Type B pancreatic cell (in vitro differentiated cells): ENCODE results near the gene NCAM1. TPM values are rescaled to one million over a fixed set of nuclear protein-coding genes. Genes with fewer than 3 reads are reported as not detected.

Source experiments
- DNase-seq: peaks from one replicate; pipeline ENCODE4 v3.0.0; 2021; ENCODE audit warnings: mixed read lengths; ENCODE audit not compliant: unreplicated experiment; ENCODE audit errors: extremely low spot score
- H3K27ac Mint-ChIP-seq: 2 replicates; pipeline ENCODE4 v1.8.0; 2021; ENCODE audit warnings: mild to moderate bottlenecking, mixed read lengths
- H3K27me3 Mint-ChIP-seq: 2 replicates; pipeline ENCODE4 v1.8.0; 2021; ENCODE audit warnings: mixed read lengths
- H3K36me3 Mint-ChIP-seq: 2 replicates; pipeline ENCODE4 v1.8.0; 2021; ENCODE audit warnings: mixed read lengths
- H3K4me1 Mint-ChIP-seq: one replicate; pipeline ENCODE4 v1.8.0; 2021; ENCODE audit warnings: mixed read lengths; ENCODE audit not compliant: unreplicated experiment
- H3K4me3 Mint-ChIP-seq: 2 replicates; pipeline ENCODE4 v1.8.0; 2021; ENCODE audit warnings: mild to moderate bottlenecking, mixed read lengths
- H3K9me3 Mint-ChIP-seq: 2 replicates; pipeline ENCODE4 v1.8.0; 2021; ENCODE audit warnings: mixed read lengths
- CTCF ChIP-seq: fragments of 200-600 bp; sonication (generic); conservative IDR thresholded peaks from 2 replicates; pipeline ENCODE4 v1.5.0; 2021; ENCODE audit warnings: antibody characterized with exemption, mild to moderate bottlenecking
- total RNA-seq: library from RNA; stranded (reverse); gene quantifications from 2 replicates; pipeline ENCODE4 v1.2.1, GENCODE V29; 2021; ENCODE audit warnings: low replicate concordance

Gene NCAM1
- total RNA-seq, 1 donor from 2014 or later: 106 TPM

- Mint-ChIP-seq H3K4me1 (peaks cover 11% of the 10 kb centered on the region), H3K36me3 (no peaks in the 10 kb centered on the region), H3K27ac (no peak overlapping the region)
These were observed 14.4 kb upstream of the NCAM1 start for GRCh38 chr11:112946866-112947265.

GRCh38 chr11:112949781-112950575 lies 11.2 kb upstream of the NCAM1 start:
- Mint-ChIP-seq H3K36me3 (no peaks in the 10 kb centered on the region), H3K9me3 (peaks cover 7% of the 10 kb centered on the region), H3K4me1 (peaks cover 6% of the 10 kb centered on the region), H3K4me3 (no peak overlapping the region), H3K27me3 (peaks cover 27% of the 10 kb centered on the region), H3K27ac (no peak overlapping the region)
- TF ChIP-seq CTCF: no peak
- no peak for DNase-seq

More at GRCh38 chr11:112946866-112947265, 14.4 kb upstream of the NCAM1 start:
- Mint-ChIP-seq H3K4me3 (no peak overlapping the region), H3K9me3 (peaks cover 5% of the 10 kb centered on the region), H3K27me3 (peaks cover 26% of the 10 kb centered on the region)
- no peak for TF ChIP-seq CTCF
- no peak for DNase-seq

- Mint-ChIP-seq H3K36me3 (no peaks in the 10 kb centered on the region), H3K27me3 (peaks cover 61% of the 10 kb centered on the region), H3K4me3 (peak overlapping the region; percentile 56), H3K4me1 (no peaks in the 10 kb centered on the region), H3K27ac (no peak overlapping the region), H3K9me3 (peaks cover 5% of the 10 kb centered on the region)
- peak; percentile 43 for TF ChIP-seq CTCF
- no peak for DNase-seq
These were observed 2.5 kb upstream of the NCAM1 start for GRCh38 chr11:112958670-112959069.

- peaks cover 10% of the 10 kb centered on the region for H3K4me1 Mint-ChIP-seq
- H3K36me3 Mint-ChIP-seq: no peaks in the 10 kb centered on the region
- peak; percentile 71 for DNase-seq
- peak overlapping the region; percentile 54 for H3K27ac Mint-ChIP-seq
- H3K9me3 Mint-ChIP-seq: peaks cover 5% of the 10 kb centered on the region
- peak overlapping the region; percentile 98 for H3K4me3 Mint-ChIP-seq
- TF ChIP-seq CTCF: peak; percentile 18
- H3K27me3 Mint-ChIP-seq: peaks cover 63% of the 10 kb centered on the region
These were observed 745 bp downstream of the NCAM1 start for GRCh38 chr11:112961751-112962578.

- peaks cover 59% of the 10 kb centered on the region for H3K27me3 Mint-ChIP-seq
- H3K36me3 Mint-ChIP-seq: no peaks in the 10 kb centered on the region
- TF ChIP-seq CTCF: no peak
- peak overlapping the region; percentile 54 for H3K27ac Mint-ChIP-seq
- H3K4me1 Mint-ChIP-seq: peaks cover 13% of the 10 kb centered on the region
- peak; percentile 73 for DNase-seq
- H3K9me3 Mint-ChIP-seq: peaks cover 5% of the 10 kb centered on the region
- H3K4me3 Mint-ChIP-seq: peak overlapping the region; percentile 98
These were observed 1.6 kb downstream of the NCAM1 start for GRCh38 chr11:112962579-112963367.
